HEK293 (cell line): ENCODE data around the gene CMTR2.

ENCODE experiments used
- CTCF ChIA-PET: fragments of 350-600 bp; formaldehyde crosslinking; extraction: SDS; loops from one replicate; lab custom pipeline; 2021; ENCODE audit warnings: antibody characterized with exemption; lab: Yijun Ruan, JAX
- POLR2A ChIA-PET: fragments of 300-600 bp; formaldehyde crosslinking; extraction: SDS; loops from one replicate; lab custom pipeline; 2020; ENCODE audit warnings: antibody characterized with exemption, inconsistent platforms; lab: Yijun Ruan, JAX
- H3K27ac ChIP-seq: fragments of 200-500 bp; sonication (Bioruptor generic); 2 replicates; pipeline ENCODE4 v1.5.1; 2014; ENCODE audit warnings: low read depth, low read length, control low read depth, inconsistent platforms; ENCODE audit errors: extremely low read depth
- H3K36me3 ChIP-seq, 2 experiments: fragments of 200-500 bp in 1 of 2; sonication (Bioruptor generic) in 1 of 2; 1 replicate in 1 of 2; 2 replicates in 1 of 2; pipeline ENCODE4 v1.5.1; 2014 to 2017; ENCODE audit warnings: inconsistent platforms in 2 of 2, low read length in 2 of 2; ENCODE audit not compliant: control insufficient read depth in 2 of 2, insufficient read depth in 1 of 2
- H3K4me1 ChIP-seq: fragments of 200-500 bp; sonication (Bioruptor generic); 2 replicates; pipeline ENCODE4 v1.5.1; 2014; ENCODE audit warnings: mild to moderate bottlenecking, low read length, inconsistent platforms; ENCODE audit not compliant: control insufficient read depth, insufficient read depth
- H3K4me3 ChIP-seq: 2 replicates; pipeline ENCODE4 v1.5.1; 2011; ENCODE audit warnings: low read depth, mild to moderate bottlenecking, control low read depth, low read length, moderate library complexity
- H3K9me3 ChIP-seq: fragments of 200-500 bp; sonication (Bioruptor generic); 2 replicates; pipeline ENCODE4 v1.5.1; 2014; ENCODE audit warnings: low read depth, low read length, inconsistent platforms; ENCODE audit not compliant: control insufficient read depth, insufficient read depth
- AEBP2 ChIP-seq: fragments of 450-650 bp; formaldehyde crosslinking; IDR thresholded peaks from 2 replicates; pipeline ENCODE4 v1.5.1; 2016; ENCODE audit warnings: missing biosample characterization, missing genetic modification characterization, borderline replicate concordance
- CTCF ChIP-seq: fragments of 450-650 bp; formaldehyde crosslinking; IDR thresholded peaks from 2 replicates; pipeline ENCODE4 v1.5.1; 2016; ENCODE audit warnings: missing biosample characterization, missing genetic modification characterization
- GLI4 ChIP-seq: fragments of 450-650 bp; formaldehyde crosslinking; IDR thresholded peaks from 2 replicates; pipeline ENCODE4 v1.5.1; 2016; ENCODE audit warnings: missing biosample characterization, missing genetic modification characterization
- KLF9 ChIP-seq: fragments of 450-650 bp; formaldehyde crosslinking; IDR thresholded peaks from 2 replicates; pipeline ENCODE4 v1.5.1; 2016; ENCODE audit warnings: missing biosample characterization, missing genetic modification characterization, low read depth
- MYNN ChIP-seq: fragments of 450-650 bp; formaldehyde crosslinking; IDR thresholded peaks from 2 replicates; pipeline ENCODE4 v1.5.1; 2016; ENCODE audit warnings: missing biosample characterization, missing genetic modification characterization, borderline replicate concordance
- PRDM2 ChIP-seq: fragments of 450-650 bp; formaldehyde crosslinking; IDR thresholded peaks from 2 replicates; pipeline ENCODE4 v1.5.1; 2016; ENCODE audit warnings: missing biosample characterization, missing genetic modification characterization, borderline replicate concordance
- SCRT1 ChIP-seq: fragments of 450-650 bp; formaldehyde crosslinking; IDR thresholded peaks from 2 replicates; pipeline ENCODE4 v1.5.1; 2016; ENCODE audit warnings: missing biosample characterization, missing genetic modification characterization, borderline replicate concordance
- TCF7L2 ChIP-seq: IDR thresholded peaks from 2 replicates; pipeline ENCODE4 v1.6.1; 2011; ENCODE audit warnings: low read depth, mild to moderate bottlenecking, inconsistent platforms, low read length, moderate library complexity, borderline replicate concordance
- YY1 ChIP-seq: fragments of 450-650 bp; formaldehyde crosslinking; IDR thresholded peaks from 2 replicates; pipeline ENCODE4 v1.5.1; 2018; ENCODE audit warnings: missing biosample characterization, missing genetic modification characterization
- ZBTB6 ChIP-seq: fragments of 450-650 bp; formaldehyde crosslinking; IDR thresholded peaks from 2 replicates; pipeline ENCODE4 v1.5.1; 2017; ENCODE audit warnings: missing biosample characterization, missing genetic modification characterization
- ZNF146 ChIP-seq: fragments of 450-650 bp; formaldehyde crosslinking; IDR thresholded peaks from 2 replicates; pipeline ENCODE4 v1.5.1; 2016; ENCODE audit warnings: missing biosample characterization, missing genetic modification characterization
- ZNF184 ChIP-seq: fragments of 450-650 bp; IDR thresholded peaks from 2 replicates; pipeline ENCODE4 v1.5.1; 2018; ENCODE audit warnings: missing biosample characterization, mild to moderate bottlenecking, missing genetic modification characterization
- ZNF510 ChIP-seq: fragments of 450-650 bp; formaldehyde crosslinking; IDR thresholded peaks from 2 replicates; pipeline ENCODE4 v1.5.1; 2018; ENCODE audit warnings: mild to moderate bottlenecking, missing genetic modification characterization, missing biosample characterization; ENCODE audit not compliant: insufficient replicate concordance
- ZNF513 ChIP-seq: fragments of 450-650 bp; IDR thresholded peaks from 2 replicates; pipeline ENCODE4 v1.5.1; 2018; ENCODE audit warnings: missing biosample characterization, missing genetic modification characterization
- ZNF571 ChIP-seq: fragments of 450-650 bp; formaldehyde crosslinking; IDR thresholded peaks from 2 replicates; pipeline ENCODE4 v1.5.0; 2017; ENCODE audit warnings: missing biosample characterization, missing genetic modification characterization
- ZNF626 ChIP-seq: fragments of 450-650 bp; sonication (Bioruptor Pico); formaldehyde crosslinking; IDR thresholded peaks from 2 replicates; pipeline ENCODE4 v1.5.1; 2018; ENCODE audit warnings: missing biosample characterization, missing genetic modification characterization, inconsistent platforms
- ZNF639 ChIP-seq: fragments of 450-650 bp; formaldehyde crosslinking; IDR thresholded peaks from 2 replicates; pipeline ENCODE4 v1.5.1; 2016; ENCODE audit warnings: missing biosample characterization, missing genetic modification characterization
- ZNF76 ChIP-seq: fragments of 450-650 bp; formaldehyde crosslinking; IDR thresholded peaks from 2 replicates; pipeline ENCODE4; 2016; ENCODE audit warnings: low read depth, missing biosample characterization, missing genetic modification characterization, borderline replicate concordance
- ZNF777 ChIP-seq: fragments of 450-650 bp; formaldehyde crosslinking; IDR thresholded peaks from 2 replicates; pipeline ENCODE4 v1.5.1; 2017; ENCODE audit warnings: missing biosample characterization, missing genetic modification characterization, borderline replicate concordance
- ZNF843 ChIP-seq: fragments of 450-650 bp; formaldehyde crosslinking; IDR thresholded peaks from 2 replicates; pipeline ENCODE4 v1.5.1; 2016; ENCODE audit warnings: missing biosample characterization, missing genetic modification characterization

The CMTR2 gene

GRCh38 chr16:71262391-71262790, 26.8 kb downstream of the CMTR2 start (continued):
- TF ChIP-seq KLF9 (tag by site-specific recombination) (no peak), ZNF76 (tag by site-specific recombination) (no peak), ZNF777 (tag by site-specific recombination) (no peak), ZNF639 (tag by site-specific recombination) (no peak), CTCF (no peak)

- no peak overlapping the region for H3K4me3 ChIP-seq
- TF ChIP-seq YY1 (tag by site-specific recombination) (no peak), PRDM2 (tag by site-specific recombination) (no peak), ZBTB6 (no peak), ZNF510 (tag by site-specific recombination) (no peak), ZNF571 (tag by site-specific recombination) (no peak), SCRT1 (tag by site-specific recombination) (no peak), TCF7L2 (no peak), ZNF626 (tag by site-specific recombination) (no peak), ZNF146 (tag by site-specific recombination) (no peak), ZNF843 (tag by site-specific recombination) (no peak), ZNF513 (tag by site-specific recombination) (no peak), ZNF184 (tag by site-specific recombination) (no peak), AEBP2 (tag by site-specific recombination) (no peak), MYNN (tag by site-specific recombination) (no peak), GLI4 (tag by site-specific recombination) (no peak)
- 0 out of 2 replicates have a peak, but pooled peaks cover 2% of the 10 kb centered on the region for H3K4me1 ChIP-seq
- POLR2A ChIA-PET, result no interaction called here
- no peak overlapping the region for H3K27ac ChIP-seq
- no peaks in the 10 kb centered on the region for H3K9me3 ChIP-seq
- H3K36me3 ChIP-seq, result no peaks in the 10 kb centered on the region
- CTCF ChIA-PET, result interaction anchor here (0.5 to 0.6 kb wide), 2 partner anchors 1140 to 1579 kb away, joined by 3 to 4 read pairs; no protein-coding TSS in a partner anchor
These were observed 28.2 kb downstream of the CMTR2 start for GRCh38 chr16:71260995-71261394.
